GM21390 (cell line): ENCODE measurements around the gene RAB40AL.
"Not testable (repeated sequence)": the region's sequence is repeated elsewhere in the genome, so short reads cannot be mapped to it uniquely, and the experiment has no call there.

ENCODE experiments used
- ATAC-seq: cut with Tn5 transposase; IDR thresholded peaks from one replicate; pipeline ENCODE4 v1.9.1; 2021; ENCODE audit not compliant: unreplicated experiment

The RAB40AL gene

DNA sequence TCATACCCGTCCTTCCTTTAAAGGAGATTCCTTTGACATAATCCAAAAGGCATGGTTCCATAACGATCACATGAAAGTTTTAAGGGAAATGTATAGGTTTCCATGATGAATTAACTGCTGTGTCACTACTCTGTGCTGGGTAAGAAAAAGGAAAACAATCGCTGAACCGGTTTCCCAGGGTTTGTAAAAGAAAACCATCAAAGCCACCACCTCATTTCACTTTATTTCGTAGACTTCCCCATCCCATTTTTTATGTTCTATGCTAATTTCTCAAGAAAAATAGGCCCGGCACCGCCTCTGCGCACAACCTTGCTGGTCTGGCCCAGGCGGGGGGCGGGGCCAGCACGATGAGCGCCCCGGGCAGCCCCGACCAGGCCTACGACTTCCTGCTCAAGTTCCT is at the start of gene RAB40AL:
TSS of gene RAB40AL (plus strand) at position 301 of the 400 bp plus-strand sequence. CDS start at position 348, 47 bp downstream.
- not testable (repeated sequence) for ATAC-seq

DNA sequence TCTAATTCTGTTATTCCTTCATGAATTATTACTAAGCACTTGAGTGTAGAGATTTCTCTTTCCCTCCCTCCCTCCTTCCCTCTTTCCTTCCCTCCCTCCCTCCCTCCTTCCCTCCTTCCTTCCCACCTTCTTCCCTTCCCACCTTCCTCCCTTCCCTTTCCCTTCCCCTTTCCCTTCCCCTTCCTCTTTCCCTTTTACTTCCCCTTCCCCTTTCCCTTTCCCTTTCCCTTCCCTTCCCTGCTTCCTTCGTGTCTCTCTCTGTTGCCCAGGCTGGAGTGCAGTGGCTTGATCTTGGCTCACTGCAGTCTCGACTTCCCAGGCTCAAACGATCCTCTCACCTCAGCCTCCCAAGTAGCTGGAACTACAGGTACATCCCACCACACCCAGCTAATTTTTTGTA is 49.4 kb upstream of the RAB40AL start:
- ATAC-seq = no peak

DNA sequence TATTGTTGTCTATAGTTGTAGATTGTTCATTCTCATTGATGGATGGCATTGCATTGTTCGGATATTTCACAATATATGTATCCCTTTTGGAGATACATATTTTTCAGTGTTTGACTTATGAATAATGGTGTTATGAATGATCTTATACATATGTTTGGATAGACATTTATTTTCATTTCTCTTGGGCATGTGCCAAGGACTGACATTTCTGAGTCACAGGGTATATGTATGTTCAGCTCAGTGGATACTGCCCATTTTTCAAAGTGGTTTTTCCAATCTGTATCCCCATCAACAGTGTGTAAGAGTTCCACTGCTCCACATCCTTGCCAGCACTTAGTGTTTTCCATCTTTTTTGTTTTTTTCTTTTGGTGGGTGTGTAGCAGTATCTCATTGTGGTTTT is 45.0 kb upstream of the RAB40AL start:
- no peak for ATAC-seq

DNA sequence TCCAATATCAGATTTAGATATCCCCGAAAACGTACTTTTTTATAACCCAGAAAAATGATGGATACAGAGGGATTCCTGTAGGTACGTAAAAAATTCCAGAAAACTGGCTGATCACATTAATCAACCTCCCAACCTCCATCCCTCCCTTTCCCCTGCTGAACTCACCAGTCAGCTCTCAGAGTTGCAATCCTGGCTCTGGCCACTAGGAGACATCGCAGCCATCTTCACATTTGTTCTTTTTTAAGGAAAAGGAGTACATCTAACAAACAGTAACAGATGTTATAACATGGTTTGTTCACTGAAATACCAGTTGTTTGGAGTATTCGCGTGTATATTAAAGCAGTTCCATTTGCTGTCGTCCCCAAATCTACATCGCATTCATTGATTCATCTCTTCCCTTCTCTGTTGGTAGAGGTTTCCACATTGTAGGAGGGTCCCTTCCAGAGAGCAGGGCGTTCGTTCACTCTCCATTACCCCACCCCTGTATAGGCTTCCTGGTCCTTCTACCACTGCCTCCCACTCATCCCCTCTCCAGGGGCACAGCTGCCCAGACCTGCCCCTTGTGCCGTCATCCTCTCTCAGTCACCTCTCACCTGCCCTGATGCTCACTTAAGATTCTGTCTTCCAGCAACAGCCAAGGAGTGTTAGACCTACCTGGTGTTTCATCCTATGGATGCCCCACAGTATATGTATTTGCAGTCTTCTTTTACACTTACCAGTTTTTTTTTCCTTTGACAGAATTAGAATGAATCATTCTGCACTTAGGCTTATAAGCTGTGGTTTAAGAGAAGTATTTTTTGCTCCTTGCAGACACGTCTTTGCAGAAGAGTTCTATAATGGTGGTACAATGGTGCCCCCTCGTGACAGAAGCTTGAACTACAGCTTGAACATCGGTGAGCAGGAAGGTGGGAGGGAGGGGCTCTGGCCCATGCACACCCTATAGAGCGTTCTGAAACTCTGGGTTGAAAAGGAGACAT is 36.8 kb upstream of the RAB40AL start:
- ATAC-seq = peak; percentile 91

- ATAC-seq = no peak
Measured at GRCh38 chrX:102902355-102902754, 34.7 kb upstream of the RAB40AL start.

DNA sequence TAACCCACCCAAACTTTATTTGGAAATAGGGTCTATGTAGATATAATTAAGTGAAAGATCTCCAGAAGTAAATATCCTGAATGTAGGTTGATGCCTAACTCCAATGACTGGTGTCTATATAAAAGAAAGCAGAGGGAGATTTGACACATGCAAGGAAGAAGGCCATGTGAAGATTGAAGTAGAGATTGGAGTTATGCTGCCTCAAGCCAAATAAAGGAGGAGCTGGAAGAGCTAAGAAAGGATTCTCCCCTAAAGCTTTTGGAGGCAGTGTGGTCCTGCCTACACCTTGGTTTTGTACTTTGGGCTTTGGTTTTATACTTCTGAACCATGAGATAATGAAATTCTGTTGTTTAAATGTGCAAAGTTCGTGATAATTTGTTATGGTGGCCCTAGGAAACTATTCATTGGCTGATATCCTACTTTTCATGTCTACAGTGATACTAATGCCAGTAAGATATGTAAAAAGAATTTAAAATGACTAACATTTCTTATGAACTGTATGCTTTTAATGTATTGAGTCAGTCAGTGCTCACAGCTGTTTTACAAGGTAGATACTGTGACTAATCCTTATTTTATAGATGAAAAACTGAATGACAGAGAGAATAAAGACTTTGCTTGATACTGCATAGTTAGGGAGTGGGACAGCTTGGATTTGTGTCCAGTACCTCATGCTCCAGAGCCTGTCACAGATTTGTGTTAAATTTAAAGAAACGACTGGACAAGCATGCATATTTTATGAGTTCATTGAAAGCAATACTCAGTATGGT is 5.9 kb upstream of the RAB40AL start:
- no peak for ATAC-seq

DNA sequence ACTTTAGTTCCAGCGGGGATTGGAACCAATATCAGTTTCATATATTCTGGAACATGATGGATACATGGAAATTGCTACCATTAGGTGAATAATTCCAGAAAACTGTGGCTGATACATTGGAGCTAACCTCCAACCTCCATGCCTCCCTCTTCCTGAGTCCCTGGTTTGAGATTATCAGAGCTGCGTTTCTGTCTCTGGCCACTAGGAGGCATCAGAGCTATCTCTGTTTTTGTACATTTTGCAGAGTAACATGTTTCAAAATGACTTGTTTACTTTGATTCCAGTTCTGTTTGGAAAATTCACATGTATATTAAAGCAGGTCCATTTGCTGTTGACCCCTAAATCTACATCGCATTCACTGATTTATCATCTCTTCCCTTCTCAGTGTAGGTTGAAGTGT is 2.4 kb upstream of the RAB40AL start:
- no peak for ATAC-seq

DNA sequence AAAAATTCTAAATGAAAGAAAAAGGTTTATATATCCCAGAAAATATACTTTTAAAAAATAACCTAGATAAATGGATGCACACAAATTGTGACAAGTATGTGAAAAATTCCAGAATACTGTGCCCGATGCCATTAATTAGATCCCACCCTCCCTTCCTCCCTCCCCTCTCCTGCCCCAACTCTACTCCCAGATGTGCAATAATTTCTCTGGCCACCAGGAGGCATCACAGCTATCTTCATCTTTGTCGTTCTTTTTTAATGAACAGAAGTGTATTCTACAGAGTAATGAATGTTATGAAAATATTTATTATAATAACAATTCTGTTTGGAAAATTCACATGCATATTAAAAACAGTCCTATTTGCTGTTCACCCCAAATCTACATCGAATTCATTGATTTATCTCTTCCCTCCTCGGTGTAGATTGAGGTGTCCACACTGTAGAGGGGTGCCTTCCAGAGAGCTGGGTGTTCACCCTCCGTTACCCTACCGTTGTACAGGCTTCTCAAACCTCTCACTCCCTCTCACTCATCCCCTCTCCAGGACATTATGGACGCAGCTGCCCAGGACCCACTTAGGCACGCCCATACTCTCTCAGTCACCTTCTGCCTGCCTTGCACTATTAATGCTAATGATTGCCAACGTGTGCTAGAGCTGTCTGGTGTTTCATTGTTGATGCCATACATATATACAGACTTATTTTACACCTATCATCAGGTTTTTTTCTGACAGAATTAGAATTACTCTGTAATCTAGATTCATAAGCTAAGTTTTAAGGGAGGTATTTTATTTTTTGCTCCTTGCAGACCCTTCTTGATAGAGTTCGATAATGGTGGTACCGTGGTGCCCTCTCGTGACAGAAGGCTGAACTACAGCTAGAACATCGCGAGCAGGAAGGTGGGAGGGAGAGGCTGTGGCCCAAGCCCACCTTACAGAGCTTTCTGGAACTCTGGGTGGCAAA is 14.1 kb downstream of the RAB40AL start:
- peak; percentile 85 for ATAC-seq

- no peak for ATAC-seq
Measured at GRCh38 chrX:102957751-102958150, 20.7 kb downstream of the RAB40AL start.

GRCh38 chrX:102958794-102959193 is 21.7 kb downstream of the RAB40AL start:
- no peak for ATAC-seq

GRCh38 chrX:102959471-102959870 is 22.4 kb downstream of the RAB40AL start:
- ATAC-seq = no peak

DNA sequence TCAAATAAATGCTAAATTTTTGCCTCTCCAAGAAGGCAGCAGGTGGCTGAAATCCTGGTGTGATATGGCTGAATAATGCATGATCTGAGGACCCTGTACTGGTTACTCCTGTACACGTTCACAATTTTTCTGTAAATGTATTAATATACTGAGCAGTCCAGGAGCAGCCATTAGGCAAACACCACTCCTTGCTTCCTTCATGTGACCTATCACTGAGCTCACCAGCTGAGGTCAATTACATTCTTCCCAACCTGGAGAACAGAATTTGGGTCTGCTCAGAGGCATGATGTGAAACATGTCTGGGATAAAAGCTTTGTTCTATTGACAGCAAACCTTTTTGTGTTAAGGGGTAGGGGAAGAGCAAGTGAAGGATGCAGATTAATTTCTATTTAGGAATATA is 26.9 kb downstream of the RAB40AL start:
- no peak for ATAC-seq

- no peak for ATAC-seq
Measured at GRCh38 chrX:102964940-102965339, 27.9 kb downstream of the RAB40AL start.

- ATAC-seq = no peak
Measured at GRCh38 chrX:102966701-102967100, 29.6 kb downstream of the RAB40AL start.

DNA sequence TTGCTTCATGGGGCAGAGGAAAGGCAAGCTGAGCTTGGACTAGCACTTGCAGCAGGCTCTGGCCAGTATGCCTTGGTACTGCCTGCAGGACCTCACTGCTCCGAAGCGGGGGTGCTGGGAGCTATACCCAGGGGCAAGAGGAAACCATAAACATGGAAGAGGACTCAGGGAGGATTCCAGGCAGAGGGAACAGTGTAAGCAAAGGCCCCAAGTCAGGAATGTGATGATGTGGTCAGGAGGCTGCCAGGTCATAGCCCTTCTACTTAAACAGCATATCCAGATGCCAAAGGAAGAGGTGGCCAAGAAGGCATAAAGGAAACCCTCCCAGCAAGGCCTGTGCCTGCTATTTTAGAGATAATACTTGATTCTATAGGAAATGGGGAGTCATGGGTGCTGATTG is 31.1 kb downstream of the RAB40AL start:
- ATAC-seq = no peak

DNA sequence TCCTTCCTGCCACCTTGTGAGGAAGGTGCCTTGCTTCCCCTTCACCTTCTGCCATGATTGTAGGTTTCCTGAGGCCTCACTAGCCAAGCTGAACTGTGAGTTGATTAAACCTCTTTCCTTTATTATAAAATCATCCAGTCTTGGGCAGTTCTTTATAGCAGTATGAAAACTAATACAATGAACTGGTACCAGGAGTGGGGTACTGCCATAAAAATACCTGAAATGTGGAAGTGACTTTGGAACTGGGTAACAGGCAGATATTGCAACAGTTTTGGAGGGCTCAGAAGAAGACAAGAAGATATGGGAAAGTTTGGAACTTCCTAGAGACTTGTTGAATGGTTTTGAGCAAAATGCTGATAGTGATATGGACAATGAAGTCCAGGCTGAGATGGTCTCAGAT is 34.5 kb downstream of the RAB40AL start:
- ATAC-seq = not testable (repeated sequence)

GRCh38 chrX:102975016-102975415 is 37.9 kb downstream of the RAB40AL start:
- no peak for ATAC-seq

DNA sequence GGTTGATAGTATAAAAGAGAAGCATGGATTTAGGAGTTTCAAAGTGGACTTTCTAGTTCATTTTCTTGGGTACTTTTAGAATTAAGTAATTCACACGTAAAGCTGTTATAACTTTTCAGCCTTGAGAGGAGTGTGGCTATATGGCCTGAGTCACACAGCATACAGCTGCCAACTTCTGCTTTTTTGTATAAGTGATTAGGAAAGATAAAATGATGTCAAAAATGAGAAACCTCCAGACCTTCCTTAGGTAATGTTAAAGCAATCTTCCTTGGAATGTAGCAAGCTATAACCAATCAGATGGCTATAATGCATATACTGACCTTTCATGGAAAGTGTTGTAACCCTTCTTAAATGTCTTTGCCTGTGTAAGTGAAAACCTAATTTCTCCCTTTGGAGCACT is 39.2 kb downstream of the RAB40AL start:
- ATAC-seq = no peak

DNA sequence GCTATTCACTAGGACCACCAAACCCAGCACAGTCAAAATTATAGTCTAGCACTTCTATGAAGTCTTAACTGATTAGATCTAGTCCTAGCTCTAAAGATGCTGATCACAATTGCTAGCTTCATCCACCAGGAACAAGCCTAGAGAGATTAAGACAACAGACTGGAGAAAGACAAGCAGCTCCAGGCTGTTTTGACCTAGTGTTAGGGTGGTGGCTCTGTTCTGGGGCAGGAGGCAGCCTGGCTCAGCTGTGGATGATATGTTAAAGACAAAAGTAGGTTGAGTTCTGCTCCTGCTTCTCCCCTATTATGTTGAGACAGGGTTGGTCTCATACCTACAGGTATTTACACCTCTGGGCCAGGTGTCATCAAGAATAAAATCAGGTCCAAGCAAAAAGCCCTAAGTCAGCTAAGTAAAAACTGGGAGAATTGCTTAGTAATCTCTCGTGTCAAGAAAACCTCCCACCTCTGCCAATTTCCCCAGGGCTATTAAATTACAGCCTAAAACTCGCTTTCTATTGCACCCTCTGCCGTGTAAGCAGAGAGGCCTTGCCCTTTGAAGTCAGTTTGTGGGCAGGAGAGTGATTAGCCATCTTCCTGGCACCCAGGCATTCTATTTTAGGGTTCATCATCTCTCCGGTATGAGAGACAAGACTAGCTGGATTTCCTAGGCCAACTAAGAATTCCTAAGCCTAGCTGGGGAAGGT is 39.9 kb downstream of the RAB40AL start:
- ATAC-seq = no peak

GRCh38 chrX:102978594-102978993 is 41.5 kb downstream of the RAB40AL start:
- ATAC-seq = no peak
